Left ventricle myocardium inferior (tissue), 1 donor: Measurements from ENCODE around the gene GABRA5. TPM values are rescaled to one million over a fixed set of nuclear protein-coding genes. Genes with fewer than 3 reads are reported as not detected.

Source experiments
- DNase-seq: peaks from one replicate; pipeline ENCODE4 v3.0.0-alpha.2; 2020
- H3K27ac ChIP-seq: fragments of 200-600 bp; replicated peaks from 2 replicates; pipeline ENCODE4 v1.8.0; 2021
- H3K27me3 ChIP-seq: fragments of 200-600 bp; 2 replicates; pipeline ENCODE4 v1.8.0; 2021; ENCODE audit warnings: low read depth
- H3K36me3 ChIP-seq: fragments of 200-600 bp; 2 replicates; pipeline ENCODE4 v1.8.0; 2021
- H3K4me1 ChIP-seq: fragments of 200-600 bp; 2 replicates; pipeline ENCODE4 v1.8.0; 2021
- H3K4me3 ChIP-seq: fragments of 200-600 bp; 2 replicates; pipeline ENCODE4 v1.8.0; 2021; ENCODE audit warnings: mild to moderate bottlenecking, moderate library complexity
- H3K9me3 ChIP-seq: fragments of 200-600 bp; replicated peaks from 2 replicates; pipeline ENCODE4 v1.8.0; 2021
- CTCF ChIP-seq: fragments of 200-600 bp; IDR thresholded peaks from 2 replicates; pipeline ENCODE4 v1.8.0; 2021; ENCODE audit warnings: antibody characterized with exemption, mild to moderate bottlenecking, borderline replicate concordance
- intact Hi-C: fragments of 100-400 bp; cut with micrococcal nuclease; formaldehyde crosslinking; loops from one replicate; pipeline ENCODE4 v1.11.0; 2022
- total RNA-seq: library from RNA; stranded (reverse); fragmentation: NEBNext Ultra II Directional; extraction: Animal tissue kit (Norgen Biotek cat#: 25700); gene quantifications from one replicate; pipeline ENCODE4 v1.2.1, GENCODE V29; 2021
- donor health status: DM: no; HTN: yes; CAD: no; lungs with severe emphysema.

GABRA5 gene
- total RNA-seq, 1 donor from 2014 or later = not detected

DNA sequence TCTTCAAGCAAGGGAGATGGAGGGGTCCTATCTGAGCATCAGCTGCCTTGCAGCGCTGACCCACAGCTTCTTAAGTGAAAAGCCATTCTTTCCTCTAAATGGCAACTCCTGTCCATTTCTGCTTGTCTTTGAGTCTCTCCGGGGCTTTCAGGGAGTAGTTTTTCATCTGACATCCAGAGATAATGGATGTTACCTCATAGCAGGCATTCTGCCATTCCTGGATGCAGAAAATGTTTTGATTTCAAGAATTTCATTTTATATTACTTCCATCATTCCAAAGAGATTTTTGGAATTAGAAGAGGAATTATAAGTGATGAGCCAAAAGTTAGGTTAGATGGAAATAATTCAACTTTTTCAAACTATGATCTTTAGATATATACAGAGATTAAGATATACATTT is 59.2 kb downstream of the GABRA5 start:
- intact Hi-C loops = no loop called here
- no peak for DNase-seq
- Histone ChIP-seq H3K4me3 (no peak overlapping the region), H3K9me3 (peaks cover 13% of the 10 kb centered on the region), H3K27ac (no peak overlapping the region), H3K36me3 (no peaks in the 10 kb centered on the region), H3K27me3 (no peaks in the 10 kb centered on the region), H3K4me1 (no peaks in the 10 kb centered on the region)
- no peak for TF ChIP-seq CTCF

DNA sequence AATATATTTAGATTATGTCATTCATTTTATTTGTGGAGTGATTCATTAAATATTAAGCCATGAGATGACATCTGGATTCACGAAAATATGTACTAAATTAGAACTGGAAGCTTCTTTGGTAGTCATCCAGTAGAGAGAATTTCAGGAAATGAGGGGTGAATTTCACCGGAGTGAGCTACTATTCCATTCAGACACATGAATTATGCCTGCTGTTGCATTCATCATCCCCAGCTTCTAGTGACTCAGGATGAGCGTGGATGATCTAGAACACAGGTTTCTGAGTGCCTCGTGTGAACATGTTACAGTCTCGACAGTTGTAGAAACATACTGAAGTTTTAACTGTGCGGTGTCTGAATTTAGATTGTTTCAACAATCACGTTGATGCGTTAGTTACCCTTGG is 61.2 kb downstream of the GABRA5 start:
- intact Hi-C loops = no loop called here
- Histone ChIP-seq H3K4me1 (no peaks in the 10 kb centered on the region), H3K27ac (no peak overlapping the region), H3K9me3 (no peaks in the 10 kb centered on the region), H3K4me3 (no peak overlapping the region), H3K36me3 (no peaks in the 10 kb centered on the region), H3K27me3 (no peaks in the 10 kb centered on the region)
- DNase-seq = no peak
- TF ChIP-seq CTCF = no peak

- no peak for DNase-seq
- no peak overlapping the region for H3K4me3 ChIP-seq
- H3K36me3 ChIP-seq = no peaks in the 10 kb centered on the region
- TF ChIP-seq CTCF = no peak
- H3K27me3 ChIP-seq = no peaks in the 10 kb centered on the region
- no peak overlapping the region for H3K27ac ChIP-seq
- H3K9me3 ChIP-seq = no peaks in the 10 kb centered on the region
- H3K4me1 ChIP-seq = no peaks in the 10 kb centered on the region
- intact Hi-C loops = no loop called here
These were observed 62.7 kb downstream of the GABRA5 start for GRCh38 chr15:26929588-26929987.

DNA sequence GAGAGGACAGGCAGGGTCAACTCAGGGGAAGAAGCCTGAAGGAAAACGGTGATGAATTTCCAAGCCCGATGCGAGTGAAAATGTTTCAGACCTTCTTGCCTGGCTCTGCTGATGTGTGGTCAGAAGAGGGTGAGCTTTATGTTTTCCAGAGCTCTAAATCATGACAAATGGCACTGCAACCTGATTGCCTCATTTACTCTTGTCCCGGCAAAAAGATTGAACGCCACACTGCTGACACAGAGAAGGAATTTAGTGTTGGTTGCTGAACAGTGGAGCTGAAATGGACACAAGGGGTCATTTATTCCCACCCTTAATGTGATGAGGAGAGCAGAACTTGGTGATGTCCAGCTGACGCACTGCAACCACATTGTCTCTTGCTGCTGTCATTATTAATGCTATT is 68.0 kb downstream of the GABRA5 start:
- intact Hi-C loops = no loop called here
- H3K9me3 ChIP-seq = no peaks in the 10 kb centered on the region
- no peaks in the 10 kb centered on the region for H3K4me1 ChIP-seq

DNA sequence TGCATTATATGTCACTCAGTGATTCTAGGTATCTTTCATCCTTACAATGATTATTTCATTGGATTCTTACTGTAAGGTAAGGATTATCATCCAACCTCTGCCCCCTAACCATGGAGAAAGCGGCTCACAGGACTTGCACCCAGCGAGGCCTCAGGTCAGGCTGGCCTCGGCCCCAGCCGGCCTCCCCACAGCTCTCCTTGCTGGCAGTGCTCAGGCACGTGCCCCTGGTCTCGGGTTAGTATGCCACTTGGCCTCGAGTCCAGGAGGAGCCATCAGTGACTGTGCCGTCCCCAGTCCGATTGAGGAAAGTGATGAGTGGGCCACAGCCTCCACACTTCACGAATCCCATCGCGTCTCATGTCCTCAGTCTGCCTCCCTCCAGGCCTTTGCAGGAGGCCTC is 68.5 kb downstream of the GABRA5 start:
- no peak for TF ChIP-seq CTCF
- no peaks in the 10 kb centered on the region for H3K4me1 ChIP-seq
- H3K9me3 ChIP-seq = no peaks in the 10 kb centered on the region
- intact Hi-C loops = no loop called here
- DNase-seq = no peak
- no peak overlapping the region for H3K4me3 ChIP-seq
- peaks cover 6% of the 10 kb centered on the region for H3K27me3 ChIP-seq
- no peaks in the 10 kb centered on the region for H3K36me3 ChIP-seq
- H3K27ac ChIP-seq = no peak overlapping the region

More for the DNA sequence above, 68.0 kb downstream of the GABRA5 start:
- no peak for TF ChIP-seq CTCF
- no peak overlapping the region for H3K27ac ChIP-seq
- no peak overlapping the region for H3K4me3 ChIP-seq
- H3K36me3 ChIP-seq = no peaks in the 10 kb centered on the region
- H3K27me3 ChIP-seq = peaks cover 6% of the 10 kb centered on the region
- no peak for DNase-seq

- no peaks in the 10 kb centered on the region for H3K36me3 ChIP-seq
- peaks cover 6% of the 10 kb centered on the region for H3K27me3 ChIP-seq
- no peaks in the 10 kb centered on the region for H3K9me3 ChIP-seq
- no peak for DNase-seq
- no peak for TF ChIP-seq CTCF
- no peaks in the 10 kb centered on the region for H3K4me1 ChIP-seq
- no peak overlapping the region for H3K27ac ChIP-seq
- H3K4me3 ChIP-seq = no peak overlapping the region
- intact Hi-C loops = no loop called here
These were observed 69.6 kb downstream of the GABRA5 start for GRCh38 chr15:26936502-26936901.
